ENCODE data around the gene PRKCZ. TPM values are rescaled to one million over a fixed set of nuclear protein-coding genes. Genes with fewer than 3 reads are reported as not detected.

PRKCZ gene
- total and polyA plus RNA-seq, 2 of the 4 experiments (the other 2 are of a cell fraction): 2.0 to 3.5 TPM

GRCh38 chr1:2170211-2170610, 120.0 kb downstream of the PRKCZ start:
- BruUV-seq (replicated peaks): no TSS peak
- H3K14ac ChIP-seq (replicated peaks; ENCODE audit: low read depth, low read length): no peak overlapping the region
- H3K27me3 ChIP-seq (ENCODE audit: control insufficient read depth, insufficient read depth, low read length): peaks cover 8% of the 10 kb centered on the region; the same call in 1 of the 2 replicates
- H3K18ac ChIP-seq (ENCODE audit: low read depth, low read length): no peak overlapping the region
- H3K4me1 ChIP-seq (ENCODE audit: control insufficient read depth, insufficient read depth, low read length): peaks cover 3% of the 10 kb centered on the region
- no peak overlapping the region for H2BK15ac ChIP-seq (ENCODE audit: low read depth, low read length)
- H4K8ac ChIP-seq (ENCODE audit: low read depth in 2 of 2, low read length in 2 of 2): no peak overlapping the region
- no peak overlapping the region for H3K9ac ChIP-seq (ENCODE audit: low read depth, low read length)
- dilution Hi-C loops (cut with HindIII; ENCODE audit: low sequenced_read_pairs, unreplicated experiment) (no loop called here), intact Hi-C loops (cut with micrococcal nuclease) (loop anchor here (5.0 kb wide), 2 partner anchors 78 to 228 kb away; no protein-coding TSS in a partner anchor), in situ Hi-C loops (cut with MboI; ENCODE audit: low sequenced_read_pairs) (no loop called here)
- no peaks in the 10 kb centered on the region for H4K20me1 ChIP-seq (ENCODE audit: insufficient read depth, low read length)
- H3K9me3 ChIP-seq (ENCODE audit: control insufficient read depth, insufficient read depth, low read length): no peaks in the 10 kb centered on the region
- H3K9me1 ChIP-seq (ENCODE audit: insufficient read depth, low read length): no peaks in the 10 kb centered on the region
- POLR2A ChIA-PET (ENCODE audit: unreplicated experiment): no interaction called here
- H3K56ac ChIP-seq (ENCODE audit: extremely low read depth, insufficient read depth, low read length): no peak overlapping the region
- DNase-seq (peak; percentile 58), ATAC-seq (ENCODE audit: low read depth) (no peak)
- H3K36me3 ChIP-seq (ENCODE audit: control insufficient read depth, insufficient read depth, low read length): no peaks in the 10 kb centered on the region
- H3K23ac ChIP-seq (ENCODE audit: low read depth, low read length): no peak overlapping the region
- no peak overlapping the region for H2BK5ac ChIP-seq (ENCODE audit: low read depth, low read length, poor library complexity, severe bottlenecking)
- no peak overlapping the region for H2BK120ac ChIP-seq (ENCODE audit: low read depth, low read length)
- CTCF ChIA-PET: no interaction called here
- H2AK5ac ChIP-seq (ENCODE audit: low read depth, low read length): no peak overlapping the region
- H3K27ac ChIP-seq (ENCODE audit: insufficient read depth, low read length): no peak overlapping the region
- TF ChIP-seq RFX5 (IDR thresholded peaks at IDR 0.05; ENCODE audit: low read depth, low read length) (no peak), MAZ (IDR thresholded peaks at IDR 0.05; ENCODE audit: borderline replicate concordance, low read depth, low read length) (no peak), RCOR1 (IDR thresholded peaks at IDR 0.05; ENCODE audit: insufficient replicate concordance, low read length) (no peak), POLR2A (IDR thresholded peaks at IDR 0.05; ENCODE audit: low read depth, low read length) (no peak)
- H4K91ac ChIP-seq (ENCODE audit: insufficient read depth, low read depth, low read length): no peak overlapping the region
- no peak overlapping the region for H2AK9ac ChIP-seq (replicated peaks; ENCODE audit: low read depth, low read length, poor library complexity)
- H4K5ac ChIP-seq (ENCODE audit: low read depth, low read length): no peak overlapping the region
- no peak overlapping the region for H3K4ac ChIP-seq (ENCODE audit: low read depth, low read length)
- 84% methylated on average over 3 of the region's 11 CpGs; no CpG with 5 or more reads in 1 of the 2 experiments for WGBS, 2 experiments (ENCODE audit: extremely low coverage in 2 of 2, insufficient read length in 1 of 2)
- H3K79me1 ChIP-seq (ENCODE audit: low read depth in 1 of 2, low read length in 2 of 2): no peaks in the 10 kb centered on the region
- H2BK20ac ChIP-seq (ENCODE audit: low read depth, low read length): no peak overlapping the region
- no peak overlapping the region for H3K4me2 ChIP-seq (ENCODE audit: low read depth, low read length)
- H2AFZ ChIP-seq (replicated peaks; ENCODE audit: low read length, poor library complexity): no peak overlapping the region
- H3K4me3 ChIP-seq (ENCODE audit: insufficient read depth, low read depth, low read length): no peak overlapping the region
